ENCODE measurements around the gene TSGA10.
"Not testable (repeated sequence)": the region's sequence is repeated elsewhere in the genome, so short reads cannot be mapped to it uniquely, and the experiment has no call there.

Gene TSGA10

GRCh38 chr2:99072551-99072950 is 82.2 kb downstream of the TSGA10 start:
- no peak for DNase-seq (ENCODE audit: low read depth)

GRCh38 chr2:99067871-99068625 is 86.7 kb downstream of the TSGA10 start:
- DNase-seq (ENCODE audit: low read depth) = no peak

- peak; percentile 41 for DNase-seq (ENCODE audit: low read depth)
Observed at GRCh38 chr2:99066075-99066958, 88.4 kb downstream of the TSGA10 start.

GRCh38 chr2:99049187-99049586 is 105.6 kb downstream of the TSGA10 start:
- not testable (repeated sequence) for DNase-seq (ENCODE audit: low read depth)

GRCh38 chr2:99040736-99041300 is 113.9 kb downstream of the TSGA10 start:
- DNase-seq (ENCODE audit: low read depth) = not testable (repeated sequence)

GRCh38 chr2:99035920-99036319 is 118.8 kb downstream of the TSGA10 start:
- DNase-seq (ENCODE audit: low read depth) = no peak

GRCh38 chr2:99032786-99033185 is 122.0 kb downstream of the TSGA10 start:
- no peak for DNase-seq (ENCODE audit: low read depth)

- no peak for DNase-seq (ENCODE audit: low read depth)
Observed at GRCh38 chr2:99032001-99032400, 122.7 kb downstream of the TSGA10 start.

- no peak for DNase-seq (ENCODE audit: low read depth)
Observed at GRCh38 chr2:99031481-99031880, 123.3 kb downstream of the TSGA10 start.

- DNase-seq (ENCODE audit: low read depth) = no peak
Observed at GRCh38 chr2:99028558-99028957, 126.2 kb downstream of the TSGA10 start.

GRCh38 chr2:99027856-99028255 is 126.9 kb downstream of the TSGA10 start:
- no peak for DNase-seq (ENCODE audit: low read depth)

GRCh38 chr2:99000708-99001107 is 154.0 kb downstream of the TSGA10 start:
- DNase-seq (ENCODE audit: low read depth) = no peak

- DNase-seq (ENCODE audit: low read depth) = not testable (repeated sequence)
Observed at GRCh38 chr2:98988695-98989094, 166.0 kb downstream of the TSGA10 start.

GRCh38 chr2:98985905-98986666 is 168.7 kb downstream of the TSGA10 start:
- no peak for DNase-seq (ENCODE audit: low read depth)

- DNase-seq (ENCODE audit: low read depth) = peak; percentile 9
Observed at GRCh38 chr2:98975611-98976010, 179.1 kb downstream of the TSGA10 start.

- no peak for DNase-seq (ENCODE audit: low read depth)
Observed at GRCh38 chr2:98972582-98973167, 182.1 kb downstream of the TSGA10 start.

- DNase-seq (ENCODE audit: low read depth) = no peak
Observed at GRCh38 chr2:98959810-98960507, 194.8 kb downstream of the TSGA10 start.

- no peak for DNase-seq (ENCODE audit: low read depth)
Observed at GRCh38 chr2:98952966-98953365, 201.8 kb downstream of the TSGA10 start.

GRCh38 chr2:98948956-98949739 is 205.6 kb downstream of the TSGA10 start:
- no peak for DNase-seq (ENCODE audit: low read depth)

- no peak for DNase-seq (ENCODE audit: low read depth)
Observed at GRCh38 chr2:98947554-98947953, 207.2 kb downstream of the TSGA10 start.

Measured in HS-27A (cell line).